Skeletal muscle satellite cell (primary cell): ENCODE measurements around the gene PKNOX1.
"Not testable (repeated sequence)": the region's sequence is repeated elsewhere in the genome, so short reads cannot be mapped to it uniquely, and the experiment has no call there.

Experiments used
- H3K27me3 ChIP-seq: 2 replicates; pipeline ENCODE4 v1.7.0; 2013; ENCODE audit warnings: low read length; ENCODE audit not compliant: control insufficient read depth, insufficient read depth
- H3K36me3 ChIP-seq: 2 replicates; pipeline ENCODE4 v1.7.0; 2013; ENCODE audit warnings: mild to moderate bottlenecking, control low read depth, low read length; ENCODE audit not compliant: insufficient read depth
- H3K4me1 ChIP-seq: 2 replicates; pipeline ENCODE4 v1.7.0; 2013; ENCODE audit warnings: low read length; ENCODE audit not compliant: control insufficient read depth, insufficient read depth
- H3K4me2 ChIP-seq: 2 replicates; pipeline ENCODE4 v1.7.0; 2013; ENCODE audit warnings: mild to moderate bottlenecking, low read length
- H3K4me3 ChIP-seq: 2 replicates; pipeline ENCODE4 v1.7.0; 2013; ENCODE audit warnings: low read length
- H3K9ac ChIP-seq: 2 replicates; pipeline ENCODE4 v1.7.0; 2013; ENCODE audit warnings: mild to moderate bottlenecking, low read depth, low read length, moderate library complexity
- H3K9me3 ChIP-seq: replicated peaks from 2 replicates; pipeline ENCODE4 v1.7.0; 2013; ENCODE audit warnings: mild to moderate bottlenecking, control low read depth, low read length

The PKNOX1 gene

GRCh38 chr21:43044547-43044946 lies 70.2 kb downstream of the PKNOX1 start:
- H3K9me3 ChIP-seq, H3K4me3 ChIP-seq, H3K9ac ChIP-seq, H3K4me2 ChIP-seq, H3K36me3 ChIP-seq, H3K4me1 ChIP-seq, H3K27me3 ChIP-seq: not testable (repeated sequence)

DNA sequence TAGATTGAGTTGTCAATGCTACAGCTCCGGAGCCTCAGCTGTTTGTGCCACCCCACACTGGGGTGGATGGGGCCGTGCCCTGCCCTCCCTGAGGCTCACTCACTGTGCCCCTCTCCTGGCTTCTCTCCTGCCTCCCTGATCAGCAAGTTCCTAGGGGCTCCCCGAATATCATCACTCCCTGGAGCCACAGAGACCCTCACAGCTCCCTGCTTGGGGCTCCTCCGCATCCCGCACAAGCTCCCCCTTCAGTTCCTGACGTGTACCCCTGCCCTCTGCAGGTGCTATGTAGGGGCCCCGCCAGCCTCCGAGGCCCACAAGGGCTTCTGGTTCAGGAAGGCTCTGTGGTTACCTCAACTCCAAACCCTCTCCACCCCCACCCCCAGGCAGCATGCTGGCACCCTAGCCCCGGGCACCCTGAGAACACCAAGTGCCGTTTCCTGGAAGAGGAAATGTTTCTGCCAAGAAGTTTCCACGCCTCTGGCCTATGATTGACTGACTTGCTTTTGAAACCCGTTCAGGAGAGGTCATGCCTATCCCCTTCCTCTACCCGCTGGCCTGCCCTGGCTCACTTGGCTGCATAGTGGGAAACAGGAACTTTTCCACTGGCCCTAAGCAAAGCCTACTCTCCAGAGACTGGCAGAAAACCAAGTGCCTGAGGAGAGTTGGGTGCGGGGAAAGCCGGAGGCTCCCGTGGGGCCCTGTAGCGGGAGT lies 71.0 kb downstream of the PKNOX1 start:
- not testable (repeated sequence) for H3K9me3 ChIP-seq, H3K4me3 ChIP-seq, H3K9ac ChIP-seq, H3K4me1 ChIP-seq, H3K27me3 ChIP-seq, H3K36me3 ChIP-seq
- H3K4me2 ChIP-seq: peak overlapping the region; percentile 29

- H3K4me3 ChIP-seq, H3K36me3 ChIP-seq: not testable (repeated sequence)
Observed at GRCh38 chr21:43045876-43046821, 71.8 kb downstream of the PKNOX1 start.

DNA sequence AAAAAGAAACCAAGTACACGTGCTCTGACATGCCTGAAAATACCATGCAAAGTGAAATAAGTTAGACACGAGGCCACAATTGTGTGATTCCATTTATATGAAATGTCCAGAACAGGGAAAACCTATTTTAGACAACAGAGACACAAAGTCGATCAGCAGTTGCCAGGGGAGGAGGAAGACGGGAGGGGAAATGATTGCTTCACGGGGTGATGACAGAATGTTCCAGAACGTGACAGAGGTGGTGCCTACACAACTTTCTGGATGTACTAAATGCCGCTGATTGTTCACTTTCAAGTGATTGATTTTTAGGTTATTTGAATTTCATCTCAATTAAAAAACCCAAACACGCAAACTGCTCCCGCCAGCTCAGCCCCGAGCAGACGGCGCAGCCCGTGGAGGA lies 78.8 kb downstream of the PKNOX1 start:
- not testable (repeated sequence) for H3K9ac ChIP-seq, H3K4me1 ChIP-seq, H3K9me3 ChIP-seq, H3K4me2 ChIP-seq, H3K27me3 ChIP-seq, H3K36me3 ChIP-seq, H3K4me3 ChIP-seq

More at GRCh38 chr21:43045876-43046821, 71.8 kb downstream of the PKNOX1 start:
- peak overlapping the region; percentile 29 for H3K4me2 ChIP-seq
- H3K9ac ChIP-seq, H3K27me3 ChIP-seq, H3K4me1 ChIP-seq, H3K9me3 ChIP-seq: not testable (repeated sequence)

- H3K4me1 ChIP-seq, H3K4me2 ChIP-seq, H3K36me3 ChIP-seq, H3K9me3 ChIP-seq, H3K9ac ChIP-seq, H3K27me3 ChIP-seq, H3K4me3 ChIP-seq: not testable (repeated sequence)
Observed at GRCh38 chr21:43062955-43063664, 88.7 kb downstream of the PKNOX1 start.

DNA sequence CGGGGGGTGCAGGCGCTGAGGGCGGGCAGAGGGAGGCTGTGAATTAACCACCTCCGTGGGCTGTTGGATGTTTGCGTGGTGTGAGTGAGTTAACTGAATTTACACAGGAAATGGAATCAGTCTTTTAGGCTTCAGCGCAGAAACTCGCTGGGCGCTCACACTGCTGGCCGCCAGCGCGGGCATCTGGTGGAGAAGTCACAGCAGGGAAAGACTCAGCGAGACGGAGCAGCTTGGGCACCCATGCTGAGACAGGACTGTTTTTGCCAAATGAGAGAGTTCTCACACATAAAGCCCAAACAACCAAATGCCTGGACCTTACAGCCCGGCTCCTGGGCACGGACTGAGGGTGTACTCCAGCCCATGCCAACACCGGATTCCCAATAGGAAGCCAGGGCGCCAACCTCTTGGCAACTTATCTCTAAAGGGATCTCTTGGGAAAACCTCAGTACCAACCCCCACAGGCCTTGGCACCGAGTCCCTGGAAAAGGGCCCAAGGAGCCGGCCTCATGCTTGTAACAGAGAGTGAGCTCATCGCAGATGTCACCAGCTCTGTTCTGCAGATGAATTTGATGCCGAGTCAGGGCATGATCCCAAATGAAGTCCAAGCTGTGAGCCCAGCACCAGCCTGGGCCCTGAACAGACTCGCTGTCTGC lies 90.0 kb downstream of the PKNOX1 start:
- not testable (repeated sequence) for H3K4me2 ChIP-seq, H3K4me3 ChIP-seq, H3K27me3 ChIP-seq, H3K9me3 ChIP-seq, H3K36me3 ChIP-seq, H3K4me1 ChIP-seq, H3K9ac ChIP-seq

GRCh38 chr21:43065991-43066390 lies 91.6 kb downstream of the PKNOX1 start:
- H3K4me3 ChIP-seq, H3K36me3 ChIP-seq, H3K4me1 ChIP-seq, H3K9ac ChIP-seq, H3K9me3 ChIP-seq, H3K4me2 ChIP-seq, H3K27me3 ChIP-seq: not testable (repeated sequence)

GRCh38 chr21:43066690-43067089 lies 92.3 kb downstream of the PKNOX1 start:
- not testable (repeated sequence) for H3K27me3 ChIP-seq, H3K4me1 ChIP-seq, H3K4me2 ChIP-seq, H3K9me3 ChIP-seq, H3K36me3 ChIP-seq, H3K9ac ChIP-seq, H3K4me3 ChIP-seq

- not testable (repeated sequence) for H3K9ac ChIP-seq, H3K36me3 ChIP-seq, H3K4me3 ChIP-seq, H3K9me3 ChIP-seq, H3K4me2 ChIP-seq, H3K4me1 ChIP-seq, H3K27me3 ChIP-seq
Observed at GRCh38 chr21:43068065-43068464, 93.7 kb downstream of the PKNOX1 start.

GRCh38 chr21:43069682-43070081 lies 95.3 kb downstream of the PKNOX1 start:
- not testable (repeated sequence) for H3K4me3 ChIP-seq, H3K36me3 ChIP-seq, H3K9me3 ChIP-seq, H3K4me2 ChIP-seq, H3K9ac ChIP-seq, H3K4me1 ChIP-seq, H3K27me3 ChIP-seq

GRCh38 chr21:43072742-43073141 lies 98.4 kb downstream of the PKNOX1 start:
- not testable (repeated sequence) for H3K4me1 ChIP-seq, H3K9ac ChIP-seq, H3K9me3 ChIP-seq, H3K36me3 ChIP-seq, H3K4me2 ChIP-seq, H3K27me3 ChIP-seq, H3K4me3 ChIP-seq
